Upper lobe of left lung (tissue), 4 donors: ENCODE results near the gene RASAL2.

Experiments
- POLR2A ChIP-seq, 4 donors: fragments of 450-650 bp; IDR thresholded peaks; one replicate each; pipeline ENCODE4 v1.5.1; 2016 to 2017; ENCODE audit warnings: antibody characterized with exemption in 4 of 4, mild to moderate bottlenecking in 2 of 4
- POLR2AphosphoS5 ChIP-seq, 2 donors: sonication (generic); formaldehyde crosslinking; IDR thresholded peaks; one replicate each; pipeline ENCODE4 v1.5.1; 2017; ENCODE audit warnings: antibody characterized with exemption in 2 of 2

- no peak for TF ChIP-seq POLR2AphosphoS5 (IDR thresholded peaks at IDR 0.05)
- no peak for TF ChIP-seq POLR2A (IDR thresholded peaks at IDR 0.05)
Measured at GRCh38 chr1:178490967-178491366, 397.1 kb downstream of the RASAL2 start.
